Measurements from ENCODE around the gene RTP3. TPM values are rescaled to one million over a fixed set of nuclear protein-coding genes. Genes with fewer than 3 reads are reported as not detected.

The RTP3 gene
- total RNA-seq (not detected), polyA plus RNA-seq (not detected)
- long read RNA-seq, donor 1: 0 reads
- long read RNA-seq, donor 2: 0 reads
- long read RNA-seq, donor 3: 0 reads
- long read RNA-seq, donor 4: 0 reads

GRCh38 chr3:46497556-46498265, at the start of gene RTP3:
TSS of gene RTP3 (plus strand) at chr3:46497976. CDS start at chr3:46498063, 87 bp downstream.
- WGBS: 71% methylated on average over 9 of the region's 9 CpGs
- Histone ChIP-seq H3K4me3 (ENCODE audit: low read length) (no peak within 1 kb of the TSS), H3K27ac (ENCODE audit: low read length) (no peak within 1 kb of the TSS), H3K4me1 (ENCODE audit: control insufficient read depth, insufficient read depth, low read length) (no peaks in the 10 kb centered on the region), H3K27me3 (ENCODE audit: control insufficient read depth, insufficient read depth) (no peaks in the 10 kb centered on the region), H3K9me3 (ENCODE audit: control insufficient read depth, low read length) (no peaks in the 10 kb centered on the region)
- DNase-seq (no peak), ATAC-seq (no peak)
- intact Hi-C loops (cut with DNase I): no loop called here

- Histone ChIP-seq H3K27me3 (ENCODE audit: control insufficient read depth, insufficient read depth) (no peaks in the 10 kb centered on the region), H3K27ac (ENCODE audit: low read length) (no peak overlapping the region), H3K4me1 (ENCODE audit: control insufficient read depth, insufficient read depth, low read length) (peaks cover 3% of the 10 kb centered on the region), H3K4me3 (ENCODE audit: low read length) (no peak overlapping the region), H3K9me3 (ENCODE audit: control insufficient read depth, low read length) (no peaks in the 10 kb centered on the region)
- DNase-seq: no peak
- peak in 1 of 2 donors; percentile 15 for ATAC-seq
- WGBS: 96% methylated on average over 17 of the region's 17 CpGs
- intact Hi-C loops (cut with DNase I): no loop called here
These were observed 49.1 kb upstream of the RTP3 start for GRCh38 chr3:46448721-46449120.

GRCh38 chr3:46449755-46450552, 47.8 kb upstream of the RTP3 start:
- Histone ChIP-seq H3K27me3 (ENCODE audit: control insufficient read depth, insufficient read depth) (no peaks in the 10 kb centered on the region), H3K4me1 (ENCODE audit: control insufficient read depth, insufficient read depth, low read length) (peaks cover 3% of the 10 kb centered on the region), H3K4me3 (ENCODE audit: low read length) (no peak overlapping the region), H3K27ac (ENCODE audit: low read length) (no peak overlapping the region), H3K9me3 (ENCODE audit: control insufficient read depth, low read length) (no peaks in the 10 kb centered on the region)
- intact Hi-C loops (cut with DNase I): no loop called here
- WGBS: 62% methylated on average over 14 of the region's 14 CpGs
- DNase-seq (no peak), ATAC-seq (no peak)

GRCh38 chr3:46453526-46454208, 44.1 kb upstream of the RTP3 start:
- Histone ChIP-seq H3K4me3 (ENCODE audit: low read length) (no peak overlapping the region), H3K27me3 (ENCODE audit: control insufficient read depth, insufficient read depth) (no peaks in the 10 kb centered on the region), H3K4me1 (ENCODE audit: control insufficient read depth, insufficient read depth, low read length) (no peaks in the 10 kb centered on the region), H3K27ac (ENCODE audit: low read length) (no peak overlapping the region), H3K9me3 (ENCODE audit: control insufficient read depth, low read length) (no peaks in the 10 kb centered on the region)
- intact Hi-C loops (cut with DNase I): no loop called here
- no peak for ATAC-seq
- no peak for DNase-seq
- WGBS: 75% methylated on average over 7 of the region's 7 CpGs

GRCh38 chr3:46454209-46454595, 43.6 kb upstream of the RTP3 start:
- Histone ChIP-seq H3K4me1 (ENCODE audit: control insufficient read depth, insufficient read depth, low read length) (no peaks in the 10 kb centered on the region), H3K27me3 (ENCODE audit: control insufficient read depth, insufficient read depth) (no peaks in the 10 kb centered on the region), H3K27ac (ENCODE audit: low read length) (no peak overlapping the region)

GRCh38 chr3:46454606-46455005, 43.2 kb upstream of the RTP3 start:
- Histone ChIP-seq H3K4me1 (ENCODE audit: control insufficient read depth, insufficient read depth, low read length) (no peaks in the 10 kb centered on the region), H3K9me3 (ENCODE audit: control insufficient read depth, low read length) (no peaks in the 10 kb centered on the region), H3K27ac (ENCODE audit: low read length) (no peak overlapping the region), H3K4me3 (ENCODE audit: low read length) (no peak overlapping the region), H3K27me3 (ENCODE audit: control insufficient read depth, insufficient read depth) (no peaks in the 10 kb centered on the region)
- WGBS: 83% methylated on average over 7 of the region's 7 CpGs
- ATAC-seq (no peak), DNase-seq (no peak)
- intact Hi-C loops (cut with DNase I): no loop called here

More at GRCh38 chr3:46454209-46454595, 43.6 kb upstream of the RTP3 start:
- no peak for DNase-seq
- no peak overlapping the region for H3K4me3 ChIP-seq (ENCODE audit: low read length)
- ATAC-seq: no peak
- WGBS: 52% methylated on average over 3 of the region's 3 CpGs
- intact Hi-C loops (cut with DNase I): no loop called here
- H3K9me3 ChIP-seq (ENCODE audit: control insufficient read depth, low read length): no peaks in the 10 kb centered on the region

- DNase-seq (no peak), ATAC-seq (no peak)
- Histone ChIP-seq H3K27ac (ENCODE audit: low read length) (no peak overlapping the region), H3K27me3 (ENCODE audit: control insufficient read depth, insufficient read depth) (no peaks in the 10 kb centered on the region), H3K9me3 (ENCODE audit: control insufficient read depth, low read length) (no peaks in the 10 kb centered on the region), H3K4me1 (ENCODE audit: control insufficient read depth, insufficient read depth, low read length) (no peaks in the 10 kb centered on the region), H3K4me3 (ENCODE audit: low read length) (no peak overlapping the region)
- intact Hi-C loops (cut with DNase I): no loop called here
- 84% methylated on average over 21 of the region's 21 CpGs for WGBS
These were observed 42.3 kb upstream of the RTP3 start for GRCh38 chr3:46455231-46456115.

GRCh38 chr3:46456118-46456517, 41.7 kb upstream of the RTP3 start:
- no peak overlapping the region for H3K4me3 ChIP-seq (ENCODE audit: low read length)
- DNase-seq (no peak), ATAC-seq (no peak)
- intact Hi-C loops (cut with DNase I): no loop called here
- H3K27me3 ChIP-seq (ENCODE audit: control insufficient read depth, insufficient read depth): no peaks in the 10 kb centered on the region
- no peaks in the 10 kb centered on the region for H3K4me1 ChIP-seq (ENCODE audit: control insufficient read depth, insufficient read depth, low read length)
- WGBS: 92% methylated on average over 14 of the region's 14 CpGs
- no peaks in the 10 kb centered on the region for H3K9me3 ChIP-seq (ENCODE audit: control insufficient read depth, low read length)
- no peak overlapping the region for H3K27ac ChIP-seq (ENCODE audit: low read length)

- no peaks in the 10 kb centered on the region for H3K27me3 ChIP-seq (ENCODE audit: control insufficient read depth, insufficient read depth)
- intact Hi-C loops (cut with DNase I): no loop called here
- peaks cover 3% of the 10 kb centered on the region for H3K4me1 ChIP-seq (ENCODE audit: control insufficient read depth, insufficient read depth, low read length)
- DNase-seq (no peak), ATAC-seq (no peak)
- no peak overlapping the region for H3K4me3 ChIP-seq (ENCODE audit: low read length)
- 74% methylated on average over 3 of the region's 3 CpGs for WGBS
- H3K9me3 ChIP-seq (ENCODE audit: control insufficient read depth, low read length): no peaks in the 10 kb centered on the region
- H3K27ac ChIP-seq (ENCODE audit: low read length): no peak overlapping the region
These were observed 37.7 kb upstream of the RTP3 start for GRCh38 chr3:46460051-46460450.

- no peaks in the 10 kb centered on the region for H3K9me3 ChIP-seq (ENCODE audit: control insufficient read depth, low read length)
- H3K27ac ChIP-seq (ENCODE audit: low read length): no peak overlapping the region
- H3K27me3 ChIP-seq (ENCODE audit: control insufficient read depth, insufficient read depth): no peaks in the 10 kb centered on the region
- ATAC-seq (peak in 1 of 2 donors; percentile 10), DNase-seq (no peak)
- intact Hi-C loops (cut with DNase I): no loop called here
- H3K4me3 ChIP-seq (ENCODE audit: low read length): no peak overlapping the region
- H3K4me1 ChIP-seq (ENCODE audit: control insufficient read depth, insufficient read depth, low read length): peaks cover 3% of the 10 kb centered on the region
- WGBS: 55% methylated on average over 3 of the region's 3 CpGs
These were observed 35.7 kb upstream of the RTP3 start for GRCh38 chr3:46462111-46462510.
